OCI-LY7 (cell line): ENCODE results near the gene TMEM179B. TPM values are rescaled to one million over a fixed set of nuclear protein-coding genes. Genes with fewer than 3 reads are reported as not detected.
"Not testable (repeated sequence)": the region's sequence is repeated elsewhere in the genome, so short reads cannot be mapped to it uniquely, and the experiment has no call there.

Experiments used
- BruUV-seq: library from RNA; stranded (reverse); fragments of 400-500 nt; replicated peaks from 2 replicates; lab custom pipeline; 2021; lab: Mats Ljungman, UMichigan
- CTCF ChIA-PET: fragments of 300-600 bp; sonication (Branson Sonifier 250); formaldehyde crosslinking; loops from one replicate; lab custom pipeline; 2022; ENCODE audit warnings: antibody characterized with exemption; ENCODE audit not compliant: unreplicated experiment; lab: Charles Lee
- POLR2A ChIA-PET: fragments of 300-600 bp; sonication (Branson Sonifier 250); formaldehyde crosslinking; loops from one replicate; lab custom pipeline; 2022; ENCODE audit warnings: antibody characterized with exemption; lab: Charles Lee
- DNase-seq: peaks from one replicate; pipeline ENCODE4 v3.0.0-alpha.2; 2015; ENCODE audit warnings: low spot score
- H2AFZ ChIP-seq: fragments of 200-600 bp; sonication (generic), shearing (Covaris generic); 2 replicates; pipeline ENCODE4 v1.6.1; 2014; ENCODE audit warnings: mild to moderate bottlenecking, antibody characterized with exemption, low read length, moderate library complexity
- H3K27ac ChIP-seq: fragments of 200-600 bp; sonication (generic); 2 replicates; pipeline ENCODE4 v1.5.1; 2014; ENCODE audit warnings: mixed run types, low read depth, mild to moderate bottlenecking, moderate library complexity, low read length, inconsistent platforms; ENCODE audit not compliant: poor library complexity, severe bottlenecking
- H3K36me3 ChIP-seq: fragments of 200-600 bp; sonication (generic); 2 replicates; pipeline ENCODE4 v1.6.1; 2014; ENCODE audit warnings: mild to moderate bottlenecking, antibody characterized with exemption, low read length, moderate library complexity, mixed read lengths; ENCODE audit not compliant: insufficient read depth
- H3K4me1 ChIP-seq: fragments of 200-600 bp; sonication (generic); 2 replicates; pipeline ENCODE4 v1.5.1; 2014; ENCODE audit warnings: mild to moderate bottlenecking, low read length; ENCODE audit not compliant: insufficient read depth, poor library complexity, severe bottlenecking
- H3K4me2 ChIP-seq: fragments of 200-600 bp; sonication (generic); 2 replicates; pipeline ENCODE4 v1.6.1; 2014; ENCODE audit warnings: mild to moderate bottlenecking, low read length
- H3K4me3 ChIP-seq: fragments of 200-600 bp; sonication (generic); 2 replicates; pipeline ENCODE4 v1.5.1; 2014; ENCODE audit warnings: mild to moderate bottlenecking, low read depth, low read length; ENCODE audit not compliant: poor library complexity, severe bottlenecking
- H3K79me2 ChIP-seq: fragments of 200-600 bp; sonication (generic); 2 replicates; pipeline ENCODE4 v1.6.1; 2016; ENCODE audit warnings: low read depth, mild to moderate bottlenecking, low read length, moderate library complexity, mixed read lengths; ENCODE audit not compliant: insufficient read depth
- H3K9me2 ChIP-seq: fragments of 200-600 bp; sonication (generic); 2 replicates; pipeline ENCODE4 v1.6.1; 2016; ENCODE audit warnings: mild to moderate bottlenecking, low read length, mixed read lengths; ENCODE audit not compliant: insufficient read depth
- H3K9me3 ChIP-seq: fragments of 200-600 bp; sonication (generic); 2 replicates; pipeline ENCODE4 v1.6.1; 2014; ENCODE audit warnings: mild to moderate bottlenecking, mixed run types, low read length, mixed read lengths
- H4K20me1 ChIP-seq: fragments of 200-600 bp; sonication (generic); 2 replicates; pipeline ENCODE4 v1.6.1; 2014; ENCODE audit warnings: mild to moderate bottlenecking, antibody characterized with exemption, low read length, moderate library complexity, mixed read lengths; ENCODE audit not compliant: insufficient read depth
- EZH2phosphoT487 ChIP-seq: fragments of 200-600 bp; sonication (generic); IDR thresholded peaks from 2 replicates; pipeline ENCODE4 v1.6.1; 2018; ENCODE audit warnings: low read depth, borderline replicate concordance, mild to moderate bottlenecking, mixed run types, antibody characterized with exemption, low read length, moderate library complexity, mixed read lengths
- intact Hi-C: fragments of 100-400 bp; cut with micrococcal nuclease; formaldehyde crosslinking; loops from one replicate; pipeline ENCODE4 v1.10.0; 2022; ENCODE audit not compliant: unreplicated experiment
- total RNA-seq, 2 experiments: library from RNA; depleted of rRNA in 1 of 2; stranded (reverse); fragments of >200 nt in 1 of 2; shearing (Covaris generic) in 1 of 2; gene quantifications; 2 replicates each; pipeline ENCODE4 v1.2.3, GENCODE V29; 2014 to 2022
- TF ChIP-seq, protein P1 (sequence below): fragments of 200-600 bp; sonication (generic); conservative IDR thresholded peaks from 2 replicates; pipeline ENCODE4 v1.5.1; 2014; ENCODE audit warnings: mild to moderate bottlenecking, antibody characterized with exemption, low read length, moderate library complexity, mixed read lengths

The TMEM179B gene
- total RNA-seq, 2 experiments from 2014 or later: 18.6 to 33.1 TPM

DNA sequence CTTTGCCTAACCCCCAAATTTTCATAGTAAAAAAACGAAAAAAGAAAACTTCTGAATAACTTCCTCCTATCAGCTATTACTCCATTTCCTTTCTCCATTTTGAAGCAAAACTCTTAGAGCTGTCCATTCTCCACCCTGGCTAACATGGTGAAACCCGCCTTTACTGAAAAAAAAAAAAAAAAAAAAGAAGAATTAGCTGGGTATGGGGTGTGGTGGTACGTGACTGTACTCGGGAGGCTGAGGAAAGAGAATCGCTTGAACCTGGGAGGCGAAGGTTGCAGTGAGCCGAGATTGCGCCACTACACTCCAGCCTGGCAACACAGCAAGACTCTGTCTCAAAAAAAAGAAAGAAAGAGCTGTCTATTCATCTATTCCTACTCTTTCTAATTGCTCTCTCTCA, 29.4 kb downstream of the TMEM179B start:
- H2AFZ ChIP-seq: no peak overlapping the region
- intact Hi-C loops: no loop called here
- ChIA-PET POLR2A (interaction anchor here (0.9 to 1.5 kb wide), 5 partner anchors 10 to 40 kb away, joined by 3 to 6 read pairs (median 5); no protein-coding TSS in a partner anchor), CTCF (interaction anchor here (0.6 to 1.0 kb wide), 2 partner anchors 11 to 216 kb away, joined by 3 to 8 read pairs; no protein-coding TSS in a partner anchor)
- no peak overlapping the region for H3K4me2 ChIP-seq
- H3K9me2 ChIP-seq: no peaks in the 10 kb centered on the region
- TF ChIP-seq, protein P1, sequence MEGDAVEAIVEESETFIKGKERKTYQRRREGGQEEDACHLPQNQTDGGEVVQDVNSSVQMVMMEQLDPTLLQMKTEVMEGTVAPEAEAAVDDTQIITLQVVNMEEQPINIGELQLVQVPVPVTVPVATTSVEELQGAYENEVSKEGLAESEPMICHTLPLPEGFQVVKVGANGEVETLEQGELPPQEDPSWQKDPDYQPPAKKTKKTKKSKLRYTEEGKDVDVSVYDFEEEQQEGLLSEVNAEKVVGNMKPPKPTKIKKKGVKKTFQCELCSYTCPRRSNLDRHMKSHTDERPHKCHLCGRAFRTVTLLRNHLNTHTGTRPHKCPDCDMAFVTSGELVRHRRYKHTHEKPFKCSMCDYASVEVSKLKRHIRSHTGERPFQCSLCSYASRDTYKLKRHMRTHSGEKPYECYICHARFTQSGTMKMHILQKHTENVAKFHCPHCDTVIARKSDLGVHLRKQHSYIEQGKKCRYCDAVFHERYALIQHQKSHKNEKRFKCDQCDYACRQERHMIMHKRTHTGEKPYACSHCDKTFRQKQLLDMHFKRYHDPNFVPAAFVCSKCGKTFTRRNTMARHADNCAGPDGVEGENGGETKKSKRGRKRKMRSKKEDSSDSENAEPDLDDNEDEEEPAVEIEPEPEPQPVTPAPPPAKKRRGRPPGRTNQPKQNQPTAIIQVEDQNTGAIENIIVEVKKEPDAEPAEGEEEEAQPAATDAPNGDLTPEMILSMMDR: no peak
- TF ChIP-seq EZH2phosphoT487: no peak
- DNase-seq: no peak
- no peak overlapping the region for H3K4me3 ChIP-seq
- no peaks in the 10 kb centered on the region for H3K4me1 ChIP-seq
- H3K27ac ChIP-seq: no peak overlapping the region
- no TSS peak for BruUV-seq
- H3K9me3 ChIP-seq: no peaks in the 10 kb centered on the region
- H3K79me2 ChIP-seq: no peaks in the 10 kb centered on the region
- H4K20me1 ChIP-seq: no peaks in the 10 kb centered on the region
- H3K36me3 ChIP-seq: peaks cover 29% of the 10 kb centered on the region

DNA sequence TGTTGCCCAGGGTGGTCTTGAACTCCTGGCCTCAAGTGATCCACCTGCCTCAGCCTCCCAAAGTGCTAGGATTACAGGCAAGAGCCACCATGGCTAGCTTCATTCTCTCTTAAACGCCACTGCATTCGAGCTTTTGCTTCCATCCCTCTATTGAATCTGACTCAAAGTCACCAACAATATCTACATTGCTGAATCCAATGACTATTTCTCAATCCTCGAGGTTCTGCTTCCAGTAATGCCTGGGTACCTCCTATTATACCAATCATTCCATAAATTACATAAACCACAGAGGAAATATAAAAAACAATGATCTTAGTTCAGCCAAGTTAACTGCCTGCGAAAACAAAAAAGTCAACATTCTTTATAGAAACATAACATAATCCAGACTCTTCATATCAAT, 29.9 kb downstream of the TMEM179B start:
- Histone ChIP-seq H3K4me3 (no peak overlapping the region), H3K4me2 (no peak overlapping the region), H3K27ac (no peak overlapping the region), H3K36me3 (peaks cover 29% of the 10 kb centered on the region), H3K4me1 (no peaks in the 10 kb centered on the region), H2AFZ (no peak overlapping the region), H3K79me2 (no peaks in the 10 kb centered on the region), H3K9me3 (no peaks in the 10 kb centered on the region), H3K9me2 (no peaks in the 10 kb centered on the region), H4K20me1 (no peaks in the 10 kb centered on the region)
- intact Hi-C loops: no loop called here
- ChIA-PET POLR2A (interaction anchor here (1.0 to 1.5 kb wide), 3 partner anchors 10 to 39 kb away, joined by 4 to 6 read pairs (median 5); no protein-coding TSS in a partner anchor), CTCF (interaction anchor here (0.6 kb wide), 1 partner anchor 216 kb away, joined by 8 read pairs; no protein-coding TSS in a partner anchor)
- no TSS peak for BruUV-seq
- TF ChIP-seq, protein P1: no peak
- TF ChIP-seq EZH2phosphoT487: no peak
- no peak for DNase-seq

DNA sequence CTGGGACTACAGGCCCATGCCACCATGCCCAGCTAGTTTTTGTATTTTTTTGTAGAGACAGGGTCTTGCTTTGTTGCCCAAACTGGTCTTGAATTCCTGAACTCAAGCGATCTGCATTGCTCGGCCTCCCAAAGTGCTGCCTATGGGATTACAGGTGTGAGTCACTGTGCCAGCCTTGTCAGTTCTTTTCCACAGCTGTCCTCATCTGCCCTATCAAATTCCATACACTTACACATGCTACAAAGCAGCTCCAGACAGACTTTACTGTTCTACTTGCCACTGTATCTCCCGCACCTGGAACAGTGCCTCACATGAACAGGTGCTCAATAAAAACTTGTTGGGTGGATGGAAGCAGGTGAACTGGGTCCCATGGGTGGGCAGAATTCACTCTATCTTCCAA, 36.5 kb downstream of the TMEM179B start:
- no peak overlapping the region for H2AFZ ChIP-seq
- ChIA-PET POLR2A (interaction anchor here (0.6 to 0.7 kb wide), 2 partner anchors 57 to 125 kb away, joined by 3 read pairs; no protein-coding TSS in a partner anchor), CTCF (no interaction called here)
- DNase-seq: no peak
- intact Hi-C loops: no loop called here
- no peaks in the 10 kb centered on the region for H3K4me1 ChIP-seq
- no peak for TF ChIP-seq EZH2phosphoT487
- TF ChIP-seq, protein P1: no peak
- H4K20me1 ChIP-seq: no peaks in the 10 kb centered on the region
- H3K4me3 ChIP-seq: no peak overlapping the region
- no peak overlapping the region for H3K27ac ChIP-seq
- no peaks in the 10 kb centered on the region for H3K79me2 ChIP-seq
- H3K4me2 ChIP-seq: no peak overlapping the region
- H3K9me3 ChIP-seq: no peaks in the 10 kb centered on the region
- peaks cover 71% of the 10 kb centered on the region for H3K36me3 ChIP-seq
- H3K9me2 ChIP-seq: no peaks in the 10 kb centered on the region
- BruUV-seq: no TSS peak

DNA sequence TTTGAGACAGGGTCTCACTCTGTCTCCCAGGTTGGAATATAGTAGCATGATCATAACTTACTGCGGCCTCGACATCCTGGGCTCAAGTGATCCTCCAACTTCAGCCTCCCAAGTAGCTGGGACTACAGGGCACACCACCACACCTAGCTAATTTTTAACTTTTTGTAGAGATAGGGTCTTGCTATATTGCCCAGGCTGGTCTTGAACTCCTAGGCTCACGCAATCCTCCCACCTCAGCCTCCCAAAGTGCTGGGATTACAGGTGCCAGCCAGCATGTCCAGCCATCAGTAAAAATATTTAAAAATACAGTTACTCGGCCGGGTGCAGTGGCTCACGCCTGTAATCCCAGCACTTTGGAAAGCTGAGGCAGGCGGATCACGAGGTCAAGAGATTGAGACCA, 40.9 kb downstream of the TMEM179B start:
- POLR2A ChIA-PET: interaction anchor here (0.6 to 2.0 kb wide), 4 partner anchors 10 to 74 kb away, joined by 3 to 7 read pairs (median 4); partner anchors contain the start of genes NXF1 and ZBTB3
- H2AFZ ChIP-seq, H3K9me3 ChIP-seq, BruUV-seq, CTCF ChIA-PET, intact Hi-C loops, H4K20me1 ChIP-seq, H3K9me2 ChIP-seq, DNase-seq, H3K27ac ChIP-seq, H3K4me2 ChIP-seq, H3K4me3 ChIP-seq: not testable (repeated sequence)
- Histone ChIP-seq H3K79me2 (peaks cover 21% of the 10 kb centered on the region), H3K4me1 (peaks cover 16% of the 10 kb centered on the region), H3K36me3 (peaks cover 50% of the 10 kb centered on the region)
